Gastroesophageal sphincter (tissue), 3 donors: ENCODE measurements around the gene PTP4A2.

Experiments used
- EP300 ChIP-seq: sonication (generic); formaldehyde crosslinking; IDR thresholded peaks from one replicate; pipeline ENCODE4 v1.6.1; 2017; ENCODE audit warnings: antibody characterized with exemption, mild to moderate bottlenecking
- POLR2A ChIP-seq, 2 donors: fragments of 450-650 bp; IDR thresholded peaks; one replicate each; pipeline ENCODE4 v1.6.1; 2017; ENCODE audit warnings: antibody characterized with exemption in 2 of 2, mild to moderate bottlenecking in 2 of 2, moderate library complexity in 1 of 2
- TF ChIP-seq, protein P1 (sequence below), 4 experiments: fragments of 200-600 bp in 2 of 4; fragments of 450-650 bp in 2 of 4; sonication (generic) in 1 of 4; IDR thresholded peaks; one replicate each; pipeline ENCODE4 v1.5.1; 2017 to 2019; ENCODE audit warnings: antibody characterized with exemption in 4 of 4, mild to moderate bottlenecking in 2 of 4, moderate library complexity in 2 of 4

DNA sequence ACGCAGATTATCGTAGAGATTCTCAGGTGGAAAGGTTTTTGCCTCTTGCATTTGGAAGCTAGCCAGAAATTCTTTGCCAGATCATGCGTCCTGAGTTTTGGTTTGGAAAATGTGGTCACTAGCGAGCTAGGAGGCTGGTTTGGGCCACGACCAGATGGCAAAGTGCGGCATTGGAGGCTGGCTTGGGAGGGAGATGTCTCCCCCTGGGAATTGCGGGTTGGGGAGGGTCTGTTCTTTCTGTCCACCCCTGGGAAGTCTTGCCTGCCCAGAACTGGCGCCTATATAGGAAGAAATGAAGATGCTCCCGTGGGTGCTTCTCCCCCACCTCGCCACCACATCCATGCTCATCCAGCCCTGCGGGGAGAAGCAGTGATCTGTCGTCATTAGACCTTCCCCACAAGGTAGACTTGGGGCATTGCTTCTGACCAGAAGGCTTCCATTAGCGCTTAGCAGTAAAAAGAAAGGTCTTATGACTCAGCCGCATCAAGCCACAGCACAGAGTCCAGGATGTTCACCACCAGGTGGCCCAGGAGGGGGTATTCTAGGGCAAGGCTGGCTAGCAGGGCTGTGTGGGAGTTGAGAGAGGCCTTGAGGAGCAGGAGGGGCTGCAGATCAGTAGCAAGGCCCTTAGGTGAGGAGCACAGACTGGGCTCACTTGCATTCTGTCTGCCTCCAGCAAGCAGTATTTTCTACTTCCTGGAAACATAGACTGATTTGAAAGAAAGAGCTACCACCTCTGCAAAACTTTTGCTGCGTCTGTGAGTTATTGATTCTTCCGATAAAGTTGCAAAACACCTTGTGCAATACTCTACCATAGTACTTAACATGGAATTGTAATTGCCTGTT is 1.5 kb upstream of the PTP4A2 start:
- TF ChIP-seq, protein P1, sequence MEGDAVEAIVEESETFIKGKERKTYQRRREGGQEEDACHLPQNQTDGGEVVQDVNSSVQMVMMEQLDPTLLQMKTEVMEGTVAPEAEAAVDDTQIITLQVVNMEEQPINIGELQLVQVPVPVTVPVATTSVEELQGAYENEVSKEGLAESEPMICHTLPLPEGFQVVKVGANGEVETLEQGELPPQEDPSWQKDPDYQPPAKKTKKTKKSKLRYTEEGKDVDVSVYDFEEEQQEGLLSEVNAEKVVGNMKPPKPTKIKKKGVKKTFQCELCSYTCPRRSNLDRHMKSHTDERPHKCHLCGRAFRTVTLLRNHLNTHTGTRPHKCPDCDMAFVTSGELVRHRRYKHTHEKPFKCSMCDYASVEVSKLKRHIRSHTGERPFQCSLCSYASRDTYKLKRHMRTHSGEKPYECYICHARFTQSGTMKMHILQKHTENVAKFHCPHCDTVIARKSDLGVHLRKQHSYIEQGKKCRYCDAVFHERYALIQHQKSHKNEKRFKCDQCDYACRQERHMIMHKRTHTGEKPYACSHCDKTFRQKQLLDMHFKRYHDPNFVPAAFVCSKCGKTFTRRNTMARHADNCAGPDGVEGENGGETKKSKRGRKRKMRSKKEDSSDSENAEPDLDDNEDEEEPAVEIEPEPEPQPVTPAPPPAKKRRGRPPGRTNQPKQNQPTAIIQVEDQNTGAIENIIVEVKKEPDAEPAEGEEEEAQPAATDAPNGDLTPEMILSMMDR (IDR thresholded peaks at IDR 0.05): peak in 2 of 4 experiments; percentile 31 to 46
- TF ChIP-seq POLR2A (IDR thresholded peaks at IDR 0.05) (no peak), EP300 (no peak)
